ENCODE measurements around the gene ARTN. TPM values are rescaled to one million over a fixed set of nuclear protein-coding genes. Genes with fewer than 3 reads are reported as not detected.
A peak's percentile ranks its signal among the peaks of the same experiment; 100 is the strongest.

The ARTN gene
- total RNA-seq, 2 experiments from 2014 or later, result not detected

- Mint-ChIP-seq H3K27ac (no peak overlapping the region), H3K4me1 (ENCODE audit: low read depth) (peaks cover 7% of the 10 kb centered on the region), H3K27me3 (ENCODE audit: low read depth) (peaks cover 20% of the 10 kb centered on the region), H3K36me3 (ENCODE audit: low read depth) (peaks cover 5% of the 10 kb centered on the region), H3K9me3 (no peaks in the 10 kb centered on the region), H3K4me3 (no peak overlapping the region)
- CTCF ChIA-PET, result interaction anchor here (1.1 to 11.7 kb wide), 3 partner anchors 9 to 172 kb away, joined by 4 to 246 read pairs (median 4); no protein-coding TSS in a partner anchor
- intact Hi-C loops (cut with micrococcal nuclease), result loop anchor here (10.0 kb wide), 2 partner anchors 484 to 714 kb away; partner anchors contain the start of gene HYI
- DNase-seq, result no peak
These were observed 5.4 kb downstream of the ARTN start for GRCh38 chr1:43938892-43939587.

DNA sequence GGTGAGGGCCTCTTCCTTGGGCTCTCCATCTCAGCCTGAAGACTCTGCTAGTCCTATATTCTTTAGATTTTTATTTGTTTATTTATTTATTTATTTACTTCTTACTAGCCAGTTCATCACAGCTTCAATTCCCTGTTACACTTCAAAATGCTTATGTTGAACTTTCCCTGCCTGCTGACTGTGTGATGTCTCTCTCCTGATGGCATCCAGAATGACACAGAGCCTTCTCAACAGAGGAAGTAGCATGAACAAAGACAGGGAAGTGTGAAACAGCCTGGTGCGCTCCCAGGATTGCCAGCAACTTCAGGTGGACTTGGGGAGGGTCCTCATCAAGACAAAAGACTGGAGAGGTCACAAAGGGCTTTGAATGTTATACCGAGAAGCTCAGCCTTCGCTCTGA, 8.8 kb downstream of the ARTN start:
- CTCF ChIA-PET, result interaction anchor here (0.7 to 5.6 kb wide), 3 partner anchors 8 to 178 kb away, joined by 7 to 76 read pairs (median 39); partner anchors contain the start of gene ARTN
- intact Hi-C loops (cut with micrococcal nuclease), result loop anchor here (10.0 kb wide), 1 partner anchor 578 kb away; the partner anchor contains the start of gene ELOVL1
- H3K4me1 Mint-ChIP-seq (ENCODE audit: low read depth), result peaks cover 20% of the 10 kb centered on the region
- no peak overlapping the region for H3K4me3 Mint-ChIP-seq
- H3K27ac Mint-ChIP-seq, result no peak overlapping the region
- no peaks in the 10 kb centered on the region for H3K9me3 Mint-ChIP-seq
- DNase-seq, result no peak
- peaks cover 10% of the 10 kb centered on the region for H3K36me3 Mint-ChIP-seq (ENCODE audit: low read depth)
- no peaks in the 10 kb centered on the region for H3K27me3 Mint-ChIP-seq (ENCODE audit: low read depth)

DNA sequence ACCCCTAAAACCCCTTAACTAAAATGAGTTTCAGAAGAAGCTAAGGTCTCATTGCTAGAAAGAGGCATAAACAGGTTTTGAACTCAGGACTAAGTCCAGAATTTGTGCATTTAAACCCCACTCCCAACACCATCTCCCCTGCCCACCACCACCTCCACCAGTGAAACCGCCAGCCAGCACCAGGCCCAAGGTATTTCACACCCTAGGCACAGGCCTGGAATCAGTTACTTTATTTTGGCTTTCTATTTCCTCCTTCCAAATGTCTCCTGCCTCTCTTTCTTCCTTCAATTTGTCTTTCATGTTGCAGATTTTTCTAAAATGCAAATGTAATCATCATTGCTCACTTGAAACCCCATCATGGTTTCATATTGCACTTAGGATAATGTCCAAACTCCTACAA, 11.3 kb downstream of the ARTN start:
- intact Hi-C loops (cut with micrococcal nuclease), result loop anchor here (10.0 kb wide), 1 partner anchor 580 kb away; the partner anchor contains the start of gene ELOVL1
- CTCF ChIA-PET, result interaction anchor here (1.5 to 5.6 kb wide), 3 partner anchors 11 to 415 kb away, joined by 7 to 76 read pairs (median 39); partner anchors contain the start of genes ARTN and PTPRF
- Mint-ChIP-seq H3K27me3 (ENCODE audit: low read depth) (no peaks in the 10 kb centered on the region), H3K36me3 (ENCODE audit: low read depth) (peaks cover 7% of the 10 kb centered on the region), H3K4me1 (ENCODE audit: low read depth) (peaks cover 37% of the 10 kb centered on the region), H3K9me3 (no peaks in the 10 kb centered on the region), H3K4me3 (peak overlapping the region; percentile 90), H3K27ac (no peak overlapping the region)
- DNase-seq, result no peak

DNA sequence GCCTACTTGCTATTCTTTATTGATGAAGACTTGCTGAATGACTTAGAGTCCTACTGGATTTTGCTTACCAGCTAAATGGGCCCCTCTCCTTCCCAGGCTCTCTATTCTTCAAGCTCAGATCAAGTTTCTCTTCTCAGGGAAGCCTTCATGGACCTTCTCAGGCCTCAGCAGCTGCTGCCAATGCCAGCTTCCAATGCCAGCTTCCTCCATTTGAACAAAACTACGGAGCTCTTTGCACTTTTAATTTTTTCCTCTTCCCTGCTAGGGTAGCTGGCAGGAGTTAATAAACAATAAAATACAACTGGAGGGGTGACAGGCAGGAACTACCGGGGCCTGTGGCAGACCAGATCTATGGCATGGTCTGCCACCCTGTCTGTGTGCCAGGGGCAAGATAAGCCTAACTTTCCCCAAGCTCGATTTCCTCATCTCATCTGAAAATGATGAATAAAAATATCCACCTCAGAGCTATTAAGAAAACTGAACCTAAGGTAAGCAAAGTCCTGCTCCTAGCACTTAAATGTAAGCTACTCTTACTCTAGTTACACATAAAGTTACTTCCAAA, 12.2 kb downstream of the ARTN start:
- DNase-seq, result no peak
- Mint-ChIP-seq H3K27me3 (ENCODE audit: low read depth) (no peaks in the 10 kb centered on the region), H3K4me3 (peak overlapping the region; percentile 90), H3K27ac (peak overlapping the region; percentile 88), H3K9me3 (no peaks in the 10 kb centered on the region), H3K4me1 (ENCODE audit: low read depth) (peaks cover 37% of the 10 kb centered on the region), H3K36me3 (ENCODE audit: low read depth) (peaks cover 7% of the 10 kb centered on the region)
- intact Hi-C loops (cut with micrococcal nuclease), result loop anchor here (1.0 to 10.0 kb wide), 10 partner anchors 11 to 581 kb away; partner anchors contain the start of genes ATP6V0B, CCDC24, ELOVL1 and KDM4A
- CTCF ChIA-PET, result interaction anchor here (0.6 to 5.6 kb wide), 18 partner anchors 9 to 456 kb away, joined by 3 to 76 read pairs (median 4); partner anchors contain the start of genes ARTN and PTPRF

GRCh38 chr1:43946236-43947060, 12.8 kb downstream of the ARTN start, which contains the start of gene IPO13:
Gene IPO13 (plus strand): TSS chr1:43946950. CDS start chr1:43947601, 651 bp downstream.
- peaks cover 7% of the 10 kb centered on the region for H3K36me3 Mint-ChIP-seq (ENCODE audit: low read depth)
- H3K4me3 Mint-ChIP-seq, result peak within 1 kb of the TSS; percentile 90
- intact Hi-C loops (cut with micrococcal nuclease), result loop anchor here (1.0 to 10.0 kb wide), 10 partner anchors 12 to 582 kb away; partner anchors contain the start of genes ATP6V0B, CCDC24, ELOVL1 and KDM4A
- CTCF ChIA-PET, result interaction anchor here (0.6 to 5.6 kb wide), 18 partner anchors 9 to 434 kb away, joined by 3 to 76 read pairs (median 4); partner anchors contain the start of genes ARTN and PTPRF
- no peaks in the 10 kb centered on the region for H3K27me3 Mint-ChIP-seq (ENCODE audit: low read depth)
- peaks cover 39% of the 10 kb centered on the region for H3K4me1 Mint-ChIP-seq (ENCODE audit: low read depth)
- H3K27ac Mint-ChIP-seq, result peak within 1 kb of the TSS; percentile 88
- H3K9me3 Mint-ChIP-seq, result no peaks in the 10 kb centered on the region
- DNase-seq, result peak; percentile 97

DNA sequence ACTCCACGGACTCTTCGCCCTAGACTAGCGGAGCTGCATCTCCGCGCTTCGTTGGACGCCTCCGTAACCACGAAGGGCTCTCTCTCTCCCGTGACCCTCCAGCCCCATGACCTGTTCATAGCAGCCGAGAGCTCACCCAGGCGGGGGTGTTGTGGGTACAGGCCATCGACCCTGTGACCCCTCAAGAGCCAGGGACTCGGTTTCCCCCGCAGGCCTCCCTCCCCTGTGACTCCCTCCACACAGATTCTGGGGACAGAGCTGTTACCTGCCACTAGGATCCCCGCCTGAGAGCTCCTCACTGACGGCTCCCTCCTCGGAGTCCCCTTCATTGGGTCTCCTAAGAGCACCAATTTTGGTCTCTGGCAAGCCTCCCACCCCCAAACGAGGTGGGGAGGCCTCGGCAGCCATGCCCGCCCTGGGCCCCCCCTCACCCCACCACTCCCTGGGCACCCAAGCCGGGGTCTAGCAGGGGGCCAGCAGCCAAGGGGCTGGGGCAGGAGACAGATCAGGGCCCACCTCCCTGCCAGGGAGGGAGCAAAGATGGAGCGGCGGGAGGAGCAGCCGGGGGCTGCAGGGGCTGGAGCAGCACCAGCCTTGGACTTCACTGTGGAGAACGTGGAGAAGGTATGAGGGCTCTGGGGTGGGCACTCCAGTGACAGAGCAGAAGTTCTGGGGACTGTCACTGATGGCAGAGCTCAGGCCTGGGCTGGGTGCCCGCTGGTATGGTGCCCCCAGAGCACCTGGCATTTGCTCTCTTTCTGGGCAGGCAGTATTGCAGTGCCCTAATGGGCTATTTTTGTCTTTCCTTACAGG, 13.7 kb downstream of the ARTN start:
- intact Hi-C loops (cut with micrococcal nuclease), result loop anchor here (10.0 kb wide), 1 partner anchor 582 kb away; the partner anchor contains the start of gene ELOVL1
- peaks cover 41% of the 10 kb centered on the region for H3K4me1 Mint-ChIP-seq (ENCODE audit: low read depth)
- CTCF ChIA-PET, result interaction anchor here (0.6 to 5.6 kb wide), 10 partner anchors 10 to 183 kb away, joined by 3 to 76 read pairs (median 4); partner anchors contain the start of gene ARTN
- peaks cover 7% of the 10 kb centered on the region for H3K36me3 Mint-ChIP-seq (ENCODE audit: low read depth)
- DNase-seq, result peak; percentile 26
- H3K9me3 Mint-ChIP-seq, result no peaks in the 10 kb centered on the region
- no peaks in the 10 kb centered on the region for H3K27me3 Mint-ChIP-seq (ENCODE audit: low read depth)
- H3K27ac Mint-ChIP-seq, result peak overlapping the region; percentile 88
- peak overlapping the region; percentile 90 for H3K4me3 Mint-ChIP-seq

- Mint-ChIP-seq H3K4me1 (ENCODE audit: low read depth) (peaks cover 39% of the 10 kb centered on the region), H3K27ac (peak overlapping the region; percentile 68), H3K9me3 (no peaks in the 10 kb centered on the region), H3K36me3 (ENCODE audit: low read depth) (peaks cover 7% of the 10 kb centered on the region), H3K27me3 (ENCODE audit: low read depth) (no peaks in the 10 kb centered on the region), H3K4me3 (peak overlapping the region; percentile 90)
- intact Hi-C loops (cut with micrococcal nuclease), result loop anchor here (10.0 kb wide), 1 partner anchor 583 kb away; the partner anchor contains the start of gene ELOVL1
- DNase-seq, result no peak
- CTCF ChIA-PET, result interaction anchor here (0.6 to 0.9 kb wide), 2 partner anchors 37 to 100 kb away, joined by 3 to 4 read pairs; no protein-coding TSS in a partner anchor
These were observed 14.4 kb downstream of the ARTN start for GRCh38 chr1:43947874-43948437.

- CTCF ChIA-PET, result interaction anchor here (0.7 to 3.1 kb wide), 5 partner anchors 14 to 422 kb away, joined by 3 to 8 read pairs (median 4); no protein-coding TSS in a partner anchor
- H3K36me3 Mint-ChIP-seq (ENCODE audit: low read depth), result peaks cover 2% of the 10 kb centered on the region
- no peaks in the 10 kb centered on the region for H3K27me3 Mint-ChIP-seq (ENCODE audit: low read depth)
- DNase-seq, result no peak
- H3K27ac Mint-ChIP-seq, result no peak overlapping the region
- H3K9me3 Mint-ChIP-seq, result no peaks in the 10 kb centered on the region
- H3K4me3 Mint-ChIP-seq, result no peak overlapping the region
- H3K4me1 Mint-ChIP-seq (ENCODE audit: low read depth), result peaks cover 33% of the 10 kb centered on the region
- intact Hi-C loops (cut with micrococcal nuclease), result loop anchor here (10.0 kb wide), 1 partner anchor 585 kb away; the partner anchor contains the start of gene ELOVL1
These were observed 16.1 kb downstream of the ARTN start for GRCh38 chr1:43949678-43950077.

DNA sequence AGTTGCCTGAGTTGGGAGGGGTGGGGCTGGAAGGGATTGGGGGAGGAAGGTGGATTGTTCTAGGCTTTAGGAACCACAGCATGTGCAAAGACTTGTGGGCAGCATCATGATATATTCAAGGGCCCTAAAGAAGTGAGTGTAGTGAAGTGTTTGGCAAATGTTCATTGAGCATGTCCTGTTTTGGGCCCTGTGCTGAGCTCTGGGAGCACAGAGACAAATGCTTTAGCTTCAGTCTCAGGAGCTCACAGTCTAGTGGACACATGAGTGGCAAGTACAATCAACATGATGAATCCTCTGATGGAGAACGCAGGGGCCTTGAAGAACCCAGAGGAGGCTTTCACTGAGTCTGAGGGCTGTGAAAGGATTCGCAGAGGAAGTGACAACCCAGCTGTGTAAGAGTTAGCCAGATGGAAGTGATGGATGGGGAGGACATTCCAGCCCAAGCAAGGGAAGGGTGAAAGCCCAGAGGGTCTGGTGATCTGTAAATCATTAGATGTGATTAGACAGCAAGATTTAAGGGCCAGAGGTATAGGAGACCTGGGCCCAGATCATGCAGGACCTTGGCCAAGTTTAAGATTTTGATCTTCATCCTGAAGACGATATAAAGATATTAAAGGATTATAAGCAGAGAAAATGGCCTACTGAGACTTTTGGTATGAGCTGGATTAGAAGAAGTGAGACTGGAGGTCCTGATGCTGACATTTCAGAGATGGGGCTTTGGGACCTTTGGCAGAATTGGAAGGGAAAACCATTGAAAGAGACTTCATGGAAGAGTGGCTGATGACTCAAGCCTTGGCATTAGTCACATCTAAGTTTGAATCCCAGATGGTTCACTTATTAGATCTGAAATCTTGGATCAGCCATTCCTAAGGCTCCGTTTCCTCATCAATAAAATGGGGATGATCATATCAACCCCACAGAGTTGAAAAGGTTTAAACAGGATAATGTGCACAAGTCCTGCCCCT, 17.7 kb downstream of the ARTN start:
- H3K36me3 Mint-ChIP-seq (ENCODE audit: low read depth), result peaks cover 2% of the 10 kb centered on the region

More for the DNA sequence above, 17.7 kb downstream of the ARTN start:
- DNase-seq, result no peak
- Mint-ChIP-seq H3K4me1 (ENCODE audit: low read depth) (peaks cover 21% of the 10 kb centered on the region), H3K27me3 (ENCODE audit: low read depth) (no peaks in the 10 kb centered on the region), H3K27ac (no peak overlapping the region), H3K9me3 (no peaks in the 10 kb centered on the region), H3K4me3 (no peak overlapping the region)
- intact Hi-C loops (cut with micrococcal nuclease), result no loop called here
- CTCF ChIA-PET, result interaction anchor here (1.0 to 3.1 kb wide), 3 partner anchors 13 to 423 kb away, joined by 4 to 8 read pairs (median 4); no protein-coding TSS in a partner anchor

Data from activated naive CD4-positive, alpha-beta T cell treated with anti-CD3 and anti-CD28 coated beads for 36 hours (primary cell).